SU-DHL-6 (cell line): ENCODE data around the gene ZNF30.

Experiments used
- CTCF ChIP-seq: fragments of 200-600 bp; sonication (generic); IDR thresholded peaks from one replicate; pipeline ENCODE4 v1.5.1; 2017; ENCODE audit warnings: antibody characterized with exemption, mild to moderate bottlenecking, low read length, moderate library complexity; ENCODE audit not compliant: insufficient read depth, poor library complexity, severe bottlenecking
- EZH2phosphoT487 ChIP-seq: fragments of 200-600 bp; sonication (generic), shearing (Covaris generic); conservative IDR thresholded peaks from 2 replicates; pipeline ENCODE4 v1.6.1; 2018; ENCODE audit warnings: mild to moderate bottlenecking, antibody characterized with exemption, low read length, moderate library complexity, mixed read lengths

- no peak for TF ChIP-seq CTCF
- no peak for TF ChIP-seq EZH2phosphoT487
Observed at GRCh38 chr19:34957830-34958751, 31.4 kb downstream of the ZNF30 start.
